Hepatocyte (in vitro differentiated cells): ENCODE measurements around the gene TMEM185A. TPM values are rescaled to one million over a fixed set of nuclear protein-coding genes. Genes with fewer than 3 reads are reported as not detected.

Experiments used
- DNase-seq: peaks from one replicate; pipeline ENCODE4 v3.0.0-alpha.2; 2016; ENCODE audit warnings: low spot score
- H2AFZ ChIP-seq: fragments of 200-600 bp; sonication (generic); 2 replicates; pipeline ENCODE4 v1.6.0; 2016; ENCODE audit warnings: antibody characterized with exemption, mild to moderate bottlenecking
- H3K27ac ChIP-seq: fragments of 200-600 bp; sonication (generic); 2 replicates; pipeline ENCODE4 v1.5.1; 2016; ENCODE audit warnings: mild to moderate bottlenecking
- H3K27me3 ChIP-seq: fragments of 200-600 bp; sonication (generic); 2 replicates; pipeline ENCODE4 v1.6.1; 2016
- H3K36me3 ChIP-seq: fragments of 200-600 bp; sonication (generic); replicated peaks from 2 replicates; pipeline ENCODE4 v1.5.1; 2016; ENCODE audit warnings: low read depth; ENCODE audit not compliant: insufficient read depth
- H3K4me1 ChIP-seq: fragments of 200-600 bp; sonication (generic); 2 replicates; pipeline ENCODE4 v1.5.1; 2016; ENCODE audit warnings: mild to moderate bottlenecking, moderate library complexity; ENCODE audit not compliant: insufficient read depth
- H3K4me2 ChIP-seq: fragments of 200-600 bp; sonication (generic); 2 replicates; pipeline ENCODE4 v1.6.0; 2016
- H3K4me3 ChIP-seq: fragments of 200-600 bp; sonication (generic); 2 replicates; pipeline ENCODE4 v1.5.1; 2016; ENCODE audit warnings: mild to moderate bottlenecking
- H3K79me2 ChIP-seq: fragments of 200-600 bp; sonication (generic); 2 replicates; pipeline ENCODE4 v1.6.0; 2017; ENCODE audit warnings: mild to moderate bottlenecking
- H3K9me2 ChIP-seq: fragments of 200-600 bp; sonication (generic); replicated peaks from 2 replicates; pipeline ENCODE4 v1.6.0; 2017; ENCODE audit warnings: mild to moderate bottlenecking; ENCODE audit not compliant: insufficient read depth
- H3K9me3 ChIP-seq: fragments of 200-600 bp; sonication (generic); 2 replicates; pipeline ENCODE4 v1.5.1; 2016; ENCODE audit warnings: low read depth, mild to moderate bottlenecking
- H4K20me1 ChIP-seq: fragments of 200-600 bp; sonication (generic); 2 replicates; pipeline ENCODE4 v1.6.0; 2016; ENCODE audit warnings: mild to moderate bottlenecking; ENCODE audit not compliant: insufficient read depth, poor library complexity, severe bottlenecking
- EZH2 ChIP-seq: fragments of 200-600 bp; sonication (generic); IDR thresholded peaks from 2 replicates; pipeline ENCODE4 v1.6.1; 2016; ENCODE audit warnings: antibody characterized with exemption, mild to moderate bottlenecking, borderline replicate concordance
- EZH2phosphoT487 ChIP-seq: fragments of 200-600 bp; sonication (generic); IDR thresholded peaks from one replicate; pipeline ENCODE4 v1.6.1; 2018; ENCODE audit warnings: antibody characterized with exemption, mild to moderate bottlenecking, low read depth, moderate library complexity; ENCODE audit not compliant: unreplicated experiment, severe bottlenecking
- WGBS: methylation state at CpG from one replicate; pipeline ENCODE4 v1.1.6; 2016; ENCODE audit warnings: low lambda C conversion rate; ENCODE audit errors: missing lambda C conversion rate; 5-methylcytosine and 5-hydroxymethylcytosine counted together
- polyA plus RNA-seq: library from polyadenylated mRNA; unstranded; fragments of >200 nt; fragmentation: Nextera tagmentation; extraction: Ambion mirVana; gene quantifications from 2 replicates; pipeline ENCODE4 v1.2.1, GENCODE V29; 2016
- total RNA-seq: library from RNA; depleted of rRNA; stranded (reverse); fragments of >200 nt; gene quantifications from 2 replicates; pipeline ENCODE4 v1.2.3, GENCODE V29; 2014
- TF ChIP-seq, protein P1 (sequence below): fragments of 200-600 bp; sonication (generic); IDR thresholded peaks from 2 replicates; pipeline ENCODE4 v1.5.1; 2016; ENCODE audit warnings: antibody characterized with exemption, mild to moderate bottlenecking; ENCODE audit not compliant: poor library complexity

The TMEM185A gene
- total and polyA plus RNA-seq, 2 experiments from 2014 or later = 45.6 to 45.7 TPM

- no peak overlapping the region for H3K4me3 ChIP-seq
- no peaks in the 10 kb centered on the region for H3K4me1 ChIP-seq
- WGBS = 42% methylated on average over 3 of the region's 3 CpGs
These were observed 9.8 kb upstream of the TMEM185A start for GRCh38 chrX:149641432-149641831.

DNA sequence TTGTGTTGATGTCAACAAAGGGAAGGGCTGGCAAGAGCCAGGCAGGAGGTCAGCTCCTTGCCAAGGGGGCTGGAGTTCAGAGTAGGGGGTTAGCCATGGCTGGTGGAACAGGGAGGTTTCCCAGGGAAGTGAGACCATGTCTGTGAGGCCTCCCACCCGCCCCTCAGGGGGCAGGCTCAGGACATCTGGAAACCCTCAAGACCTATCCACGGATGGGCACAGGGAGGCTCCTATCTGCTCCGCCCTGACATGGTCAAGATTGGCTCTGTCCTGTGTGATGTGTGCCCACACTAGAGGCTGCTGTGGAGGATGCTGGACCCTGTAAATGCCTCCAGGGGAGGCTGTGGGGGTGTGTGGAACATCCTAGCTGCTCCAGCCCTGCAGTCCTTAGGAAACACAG lies 8.0 kb upstream of the TMEM185A start:
- TF ChIP-seq, protein P1, sequence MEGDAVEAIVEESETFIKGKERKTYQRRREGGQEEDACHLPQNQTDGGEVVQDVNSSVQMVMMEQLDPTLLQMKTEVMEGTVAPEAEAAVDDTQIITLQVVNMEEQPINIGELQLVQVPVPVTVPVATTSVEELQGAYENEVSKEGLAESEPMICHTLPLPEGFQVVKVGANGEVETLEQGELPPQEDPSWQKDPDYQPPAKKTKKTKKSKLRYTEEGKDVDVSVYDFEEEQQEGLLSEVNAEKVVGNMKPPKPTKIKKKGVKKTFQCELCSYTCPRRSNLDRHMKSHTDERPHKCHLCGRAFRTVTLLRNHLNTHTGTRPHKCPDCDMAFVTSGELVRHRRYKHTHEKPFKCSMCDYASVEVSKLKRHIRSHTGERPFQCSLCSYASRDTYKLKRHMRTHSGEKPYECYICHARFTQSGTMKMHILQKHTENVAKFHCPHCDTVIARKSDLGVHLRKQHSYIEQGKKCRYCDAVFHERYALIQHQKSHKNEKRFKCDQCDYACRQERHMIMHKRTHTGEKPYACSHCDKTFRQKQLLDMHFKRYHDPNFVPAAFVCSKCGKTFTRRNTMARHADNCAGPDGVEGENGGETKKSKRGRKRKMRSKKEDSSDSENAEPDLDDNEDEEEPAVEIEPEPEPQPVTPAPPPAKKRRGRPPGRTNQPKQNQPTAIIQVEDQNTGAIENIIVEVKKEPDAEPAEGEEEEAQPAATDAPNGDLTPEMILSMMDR = no peak
- TF ChIP-seq EZH2 (no peak), EZH2phosphoT487 (no peak)
- no peaks in the 10 kb centered on the region for H3K9me2 ChIP-seq
- 52% methylated on average over 3 of the region's 3 CpGs for WGBS
- no peak overlapping the region for H3K4me2 ChIP-seq
- no peaks in the 10 kb centered on the region for H3K27me3 ChIP-seq
- no peak overlapping the region for H3K27ac ChIP-seq
- H3K9me3 ChIP-seq = no peaks in the 10 kb centered on the region
- H4K20me1 ChIP-seq = no peaks in the 10 kb centered on the region
- DNase-seq = no peak
- H3K4me1 ChIP-seq = no peaks in the 10 kb centered on the region
- H3K36me3 ChIP-seq = no peaks in the 10 kb centered on the region
- no peak overlapping the region for H3K4me3 ChIP-seq
- H2AFZ ChIP-seq = no peak overlapping the region
- no peaks in the 10 kb centered on the region for H3K79me2 ChIP-seq

More at GRCh38 chrX:149641432-149641831, 9.8 kb upstream of the TMEM185A start:
- Histone ChIP-seq H3K27ac (no peak overlapping the region), H3K9me2 (no peaks in the 10 kb centered on the region), H3K9me3 (no peaks in the 10 kb centered on the region), H3K4me2 (no peak overlapping the region), H3K79me2 (no peaks in the 10 kb centered on the region), H4K20me1 (no peaks in the 10 kb centered on the region), H3K36me3 (no peaks in the 10 kb centered on the region), H3K27me3 (no peaks in the 10 kb centered on the region), H2AFZ (no peak overlapping the region)
- TF ChIP-seq EZH2 (no peak), EZH2phosphoT487 (no peak)
- TF ChIP-seq, protein P1 = no peak
- DNase-seq = no peak

DNA sequence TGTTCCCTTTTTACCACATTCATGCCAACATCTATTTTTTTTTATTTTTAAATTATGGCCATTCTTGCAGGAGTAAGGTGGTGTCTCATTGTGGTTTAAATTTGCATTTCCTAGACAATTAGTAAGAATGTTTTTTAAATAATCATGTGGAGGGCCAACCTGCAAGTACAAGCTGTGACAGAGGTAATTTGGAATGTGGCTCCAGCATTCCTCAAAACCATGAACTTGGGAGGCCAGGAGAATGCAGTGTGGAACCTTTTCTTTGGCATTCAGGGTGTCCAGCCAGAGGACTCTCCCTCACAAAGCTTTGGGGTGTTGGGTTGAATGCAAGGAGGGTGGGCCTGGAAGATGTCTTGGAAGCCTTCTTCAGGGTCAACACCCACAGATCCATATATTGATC lies 7.3 kb upstream of the TMEM185A start:
- Histone ChIP-seq H3K36me3 (no peaks in the 10 kb centered on the region), H3K9me2 (no peaks in the 10 kb centered on the region), H3K79me2 (no peaks in the 10 kb centered on the region), H3K27me3 (no peaks in the 10 kb centered on the region), H2AFZ (no peak overlapping the region), H3K4me3 (no peak overlapping the region), H3K4me1 (no peaks in the 10 kb centered on the region), H3K27ac (no peak overlapping the region), H3K4me2 (no peak overlapping the region), H4K20me1 (no peaks in the 10 kb centered on the region), H3K9me3 (no peaks in the 10 kb centered on the region)
- TF ChIP-seq, protein P1 = no peak
- TF ChIP-seq EZH2 (no peak), EZH2phosphoT487 (no peak)
- DNase-seq = no peak

- Histone ChIP-seq H3K36me3 (no peaks in the 10 kb centered on the region), H4K20me1 (peaks cover 14% of the 10 kb centered on the region), H3K4me1 (peaks cover 10% of the 10 kb centered on the region), H3K27ac (no peak overlapping the region), H3K9me2 (no peaks in the 10 kb centered on the region), H3K4me3 (no peak overlapping the region), H2AFZ (no peak overlapping the region), H3K79me2 (peaks cover 19% of the 10 kb centered on the region), H3K4me2 (no peak overlapping the region), H3K9me3 (no peaks in the 10 kb centered on the region), H3K27me3 (no peaks in the 10 kb centered on the region)
- TF ChIP-seq EZH2 = no peak
- no peak for TF ChIP-seq EZH2phosphoT487
- TF ChIP-seq, protein P1 = no peak
- no peak for DNase-seq
These were observed 1.9 kb upstream of the TMEM185A start for GRCh38 chrX:149633511-149633910.
